Measurements from ENCODE around the gene TSPAN7. TPM values are rescaled to one million over a fixed set of nuclear protein-coding genes. Genes with fewer than 3 reads are reported as not detected.

TSPAN7 gene
- total and polyA plus RNA-seq, 2 donors (not counting 1 experiment from before 2014, with no cell fraction given): 0.07 to 0.32 TPM

DNA sequence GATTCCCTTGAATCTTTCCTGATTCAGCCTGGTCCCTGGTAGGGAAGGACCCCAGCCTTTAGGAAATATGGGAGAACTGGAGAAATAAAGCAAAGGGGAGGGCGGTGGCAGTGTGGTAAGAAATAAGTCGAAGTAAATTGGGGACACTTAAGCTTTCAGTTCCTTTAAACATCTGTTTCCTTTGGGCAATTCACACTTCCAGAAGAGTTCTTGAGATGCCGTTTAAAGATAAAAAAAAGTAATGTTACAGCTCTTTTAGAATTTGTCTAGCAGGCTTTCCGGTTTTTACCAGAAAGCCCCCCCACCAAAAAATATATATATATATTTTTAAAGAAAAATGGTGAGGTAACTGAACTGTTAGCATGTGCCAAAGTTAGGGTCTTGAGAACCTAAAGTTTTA is 46.6 kb downstream of the TSPAN7 start:
- no CpG with 5 or more reads among the region's 4 CpGs for WGBS (ENCODE audit: insufficient coverage)
- DNase-seq: no peak
- TF ChIP-seq, protein P1, sequence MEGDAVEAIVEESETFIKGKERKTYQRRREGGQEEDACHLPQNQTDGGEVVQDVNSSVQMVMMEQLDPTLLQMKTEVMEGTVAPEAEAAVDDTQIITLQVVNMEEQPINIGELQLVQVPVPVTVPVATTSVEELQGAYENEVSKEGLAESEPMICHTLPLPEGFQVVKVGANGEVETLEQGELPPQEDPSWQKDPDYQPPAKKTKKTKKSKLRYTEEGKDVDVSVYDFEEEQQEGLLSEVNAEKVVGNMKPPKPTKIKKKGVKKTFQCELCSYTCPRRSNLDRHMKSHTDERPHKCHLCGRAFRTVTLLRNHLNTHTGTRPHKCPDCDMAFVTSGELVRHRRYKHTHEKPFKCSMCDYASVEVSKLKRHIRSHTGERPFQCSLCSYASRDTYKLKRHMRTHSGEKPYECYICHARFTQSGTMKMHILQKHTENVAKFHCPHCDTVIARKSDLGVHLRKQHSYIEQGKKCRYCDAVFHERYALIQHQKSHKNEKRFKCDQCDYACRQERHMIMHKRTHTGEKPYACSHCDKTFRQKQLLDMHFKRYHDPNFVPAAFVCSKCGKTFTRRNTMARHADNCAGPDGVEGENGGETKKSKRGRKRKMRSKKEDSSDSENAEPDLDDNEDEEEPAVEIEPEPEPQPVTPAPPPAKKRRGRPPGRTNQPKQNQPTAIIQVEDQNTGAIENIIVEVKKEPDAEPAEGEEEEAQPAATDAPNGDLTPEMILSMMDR (IDR thresholded peaks at IDR 0.05): no peak
- no peak for TF ChIP-seq EZH2 (IDR thresholded peaks at IDR 0.05; ENCODE audit: borderline replicate concordance, insufficient read depth, low read depth, low read length, poor library complexity, severe bottlenecking)

DNA sequence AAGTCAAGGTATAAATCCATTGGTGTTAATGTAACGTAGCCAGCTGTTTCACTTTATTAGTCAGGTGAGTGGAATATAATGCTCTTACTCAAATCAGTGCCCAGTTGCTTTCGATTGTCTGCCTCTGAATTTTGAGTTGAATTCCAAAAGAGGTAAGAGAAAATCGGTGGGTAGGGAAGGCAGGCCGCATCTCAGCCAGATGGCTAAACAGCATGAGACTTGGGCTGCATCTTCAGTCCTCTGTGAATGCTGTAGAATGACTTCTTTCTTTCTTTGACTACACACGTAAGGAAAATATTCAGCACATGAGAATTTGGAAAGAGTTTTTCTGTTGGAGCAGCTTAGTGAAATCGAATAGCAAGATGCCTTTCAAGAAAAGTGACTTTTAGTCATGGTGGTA is 49.5 kb downstream of the TSPAN7 start:
- Mint-ChIP-seq H3K9me3 (ENCODE audit: insufficient read depth) (no peaks in the 10 kb centered on the region), H3K27me3 (no peaks in the 10 kb centered on the region), H3K4me1 (no peaks in the 10 kb centered on the region), H3K27ac (no peak overlapping the region), H3K4me3 (no peak overlapping the region)
- CTCF ChIA-PET: no interaction called here
- Histone ChIP-seq H3K27ac (ENCODE audit: low read length in 2 of 2) (no peak overlapping the region), H3K36me3 (replicated peaks in 1 of 2; ENCODE audit: control extremely low read depth in 1 of 2, control insufficient read depth in 1 of 2, extremely low read depth in 1 of 2, insufficient read depth in 2 of 2, low read length in 1 of 2) (no peaks in the 10 kb centered on the region), H3K9ac (ENCODE audit: low read length) (no peak overlapping the region), H3K4me2 (replicated peaks; ENCODE audit: low read depth, low read length, poor library complexity, severe bottlenecking) (no peak overlapping the region), H3K4me3 (ENCODE audit: control extremely low read depth in 1 of 5, extremely low read depth in 1 of 5, insufficient read depth in 1 of 5, low read depth in 2 of 5, low read length in 4 of 5) (no peak overlapping the region), H2AFZ (ENCODE audit: insufficient read depth, low read depth, low read length, poor library complexity, severe bottlenecking) (no peak overlapping the region), H3K9me3 (ENCODE audit: control extremely low read depth in 1 of 3, control insufficient read depth in 2 of 3, insufficient read depth in 1 of 3, low read length in 2 of 3) (no peaks in the 10 kb centered on the region), H4K20me1 (ENCODE audit: control insufficient read depth, insufficient read depth, low read length, poor library complexity, severe bottlenecking) (no peaks in the 10 kb centered on the region), H3K4me1 (ENCODE audit: control insufficient read depth in 2 of 2, insufficient read depth in 2 of 2, low read length in 2 of 2) (no peaks in the 10 kb centered on the region), H3K27me3 (replicated peaks in 1 of 4; ENCODE audit: control extremely low read depth in 1 of 4, control insufficient read depth in 3 of 4, insufficient read depth in 4 of 4, low read length in 3 of 4) (no peaks in the 10 kb centered on the region), H3K79me2 (ENCODE audit: control insufficient read depth, insufficient read depth, low read length) (no peaks in the 10 kb centered on the region)
- ATAC-seq (ENCODE audit: low read depth): no peak
- TF ChIP-seq EZH2 (IDR thresholded peaks at IDR 0.05; ENCODE audit: borderline replicate concordance, insufficient read depth, low read depth, low read length, poor library complexity, severe bottlenecking): no peak
- TF ChIP-seq, protein P1 (IDR thresholded peaks at IDR 0.05): no peak
- WGBS (ENCODE audit: insufficient coverage): 83% methylated on average over 1 of the region's 6 CpGs
- DNase-seq: no peak
- intact Hi-C loops (cut with micrococcal nuclease): no loop called here
- POLR2A ChIA-PET: no interaction called here

More for the DNA sequence above, 46.6 kb downstream of the TSPAN7 start:
- no peaks in the 10 kb centered on the region for H3K9me3 ChIP-seq (ENCODE audit: control extremely low read depth in 1 of 3, control insufficient read depth in 2 of 3, insufficient read depth in 1 of 3, low read length in 2 of 3)
- no peak for ATAC-seq (ENCODE audit: low read depth)
- intact Hi-C loops (cut with micrococcal nuclease): no loop called here
- no peak overlapping the region for H3K4me2 ChIP-seq (replicated peaks; ENCODE audit: low read depth, low read length, poor library complexity, severe bottlenecking)
- ChIA-PET CTCF (no interaction called here), POLR2A (no interaction called here)
- Mint-ChIP-seq H3K27me3 (no peaks in the 10 kb centered on the region), H3K4me3 (no peak overlapping the region), H3K27ac (no peak overlapping the region), H3K9me3 (ENCODE audit: insufficient read depth) (no peaks in the 10 kb centered on the region), H3K4me1 (no peaks in the 10 kb centered on the region)
- H3K27ac ChIP-seq (ENCODE audit: low read length in 2 of 2): no peak overlapping the region
- H3K36me3 ChIP-seq (replicated peaks in 1 of 2; ENCODE audit: control extremely low read depth in 1 of 2, control insufficient read depth in 1 of 2, extremely low read depth in 1 of 2, insufficient read depth in 2 of 2, low read length in 1 of 2): no peaks in the 10 kb centered on the region
- H3K4me1 ChIP-seq (ENCODE audit: control insufficient read depth in 2 of 2, insufficient read depth in 2 of 2, low read length in 2 of 2): no peaks in the 10 kb centered on the region
- no peak overlapping the region for H2AFZ ChIP-seq (ENCODE audit: insufficient read depth, low read depth, low read length, poor library complexity, severe bottlenecking)
- H3K4me3 ChIP-seq (ENCODE audit: control extremely low read depth in 1 of 5, extremely low read depth in 1 of 5, insufficient read depth in 1 of 5, low read depth in 2 of 5, low read length in 4 of 5): no peak overlapping the region
- no peak overlapping the region for H3K9ac ChIP-seq (ENCODE audit: low read length)
- H3K79me2 ChIP-seq (ENCODE audit: control insufficient read depth, insufficient read depth, low read length): no peaks in the 10 kb centered on the region
- no peaks in the 10 kb centered on the region for H4K20me1 ChIP-seq (ENCODE audit: control insufficient read depth, insufficient read depth, low read length, poor library complexity, severe bottlenecking)
- H3K27me3 ChIP-seq (replicated peaks in 1 of 4; ENCODE audit: control extremely low read depth in 1 of 4, control insufficient read depth in 3 of 4, insufficient read depth in 4 of 4, low read length in 3 of 4): no peaks in the 10 kb centered on the region

Measured in B cell (primary cell).